Sigmoid colon (tissue), 7 donors: ENCODE data around the gene FAH. TPM values are rescaled to one million over a fixed set of nuclear protein-coding genes. Genes with fewer than 3 reads are reported as not detected.

Source experiments
- DNase-seq: peaks from one replicate; pipeline ENCODE4 v3.0.0-alpha.2; 2019
- H3K27ac ChIP-seq, 4 donors: fragments of 200-600 bp; sonication (generic); one replicate each; pipeline ENCODE4 v1.5.1; 2016 to 2019; ENCODE audit warnings: mild to moderate bottlenecking in 1 of 4
- H3K27me3 ChIP-seq, 3 donors: fragments of 200-600 bp; sonication (generic); one replicate each; pipeline ENCODE4 v1.5.1; 2019; ENCODE audit warnings: mild to moderate bottlenecking in 1 of 3
- H3K36me3 ChIP-seq, 4 donors: fragments of 200-600 bp; sonication (generic); one replicate each; pipeline ENCODE4 v1.5.1; 2016 to 2019
- H3K4me1 ChIP-seq, 4 donors: fragments of 200-600 bp; sonication (generic); one replicate each; pipeline ENCODE4 v1.5.1; 2017 to 2019
- H3K4me3 ChIP-seq, 4 donors: fragments of 200-600 bp; sonication (generic); one replicate each; pipeline ENCODE4 v1.5.1; 2017 to 2019; ENCODE audit warnings: mild to moderate bottlenecking in 2 of 4, moderate library complexity in 1 of 4
- H3K9me3 ChIP-seq, 4 donors: fragments of 200-600 bp in 3 of 4; sonication (generic) in 3 of 4; one replicate each; pipeline versions ENCODE4 v1.5.1 to v1.6.1; 2013 to 2019
- CTCF ChIP-seq, 4 experiments: fragments of 450-650 bp in 3 of 4; fragments of 200-600 bp in 1 of 4; IDR thresholded peaks; one replicate each; pipeline ENCODE4 v1.5.1; 2016 to 2019; ENCODE audit warnings: antibody characterized with exemption in 4 of 4, mild to moderate bottlenecking in 3 of 4, moderate library complexity in 2 of 4
- EP300 ChIP-seq, 4 donors: sonication (generic); formaldehyde crosslinking; IDR thresholded peaks; one replicate each; pipeline ENCODE4 v1.6.1; 2017; ENCODE audit warnings: antibody characterized with exemption in 4 of 4
- POLR2A ChIP-seq, 2 donors: fragments of 450-650 bp; IDR thresholded peaks; one replicate each; pipeline ENCODE4 v1.6.1; 2016; ENCODE audit warnings: antibody characterized with exemption in 2 of 2, mild to moderate bottlenecking in 2 of 2, moderate library complexity in 2 of 2
- POLR2AphosphoS5 ChIP-seq, 4 donors: sonication (generic); formaldehyde crosslinking; IDR thresholded peaks; one replicate each; pipeline ENCODE4 v1.6.1; 2017; ENCODE audit warnings: antibody characterized with exemption in 4 of 4
- WGBS, 2 donors: extraction: QIAGEN DNeasy Blood & Tissue Kit; methylation state at CpG; one replicate each; pipeline ENCODE4 v1.1.7; 2013; 5-methylcytosine and 5-hydroxymethylcytosine counted together
- intact Hi-C: fragments of 100-400 bp; cut with DNase I; formaldehyde crosslinking; loops from one replicate; pipeline ENCODE4 v1.15.1; 2023
- polyA plus RNA-seq, 3 donors: library from polyadenylated mRNA; stranded (reverse); fragments of 200-250 nt; gene quantifications; one replicate each; pipeline ENCODE4 v1.2.3, GENCODE V29; 2013
- total RNA-seq, 4 donors: library from RNA; depleted of rRNA; stranded (reverse); fragments of >200 nt; gene quantifications; one replicate each; pipeline ENCODE4 v1.1.0, GENCODE V29; 2016
- donor health status: healthy with polysubstance abuse.
- donor health status: Bipolar disorder and iron deficiency.
- donor health status: healthy.

The FAH gene
- total and polyA plus RNA-seq, 7 donors: 11.4 to 23.5 (median 14.4) TPM

- Histone ChIP-seq H3K27ac (no peak overlapping the region), H3K4me3 (no peak overlapping the region), H3K36me3 (no peaks in the 10 kb centered on the region), H3K4me1 (no peaks in the 10 kb centered on the region), H3K9me3 (no peaks in the 10 kb centered on the region), H3K27me3 (peaks cover 0 to 4% (median 0%) of the 10 kb centered on the region in 3 donors)
- WGBS, 2 donors: 89 to 93% methylated on average over 26 of the region's 26 CpGs
- DNase-seq: no peak
- intact Hi-C loops: no loop called here
- TF ChIP-seq POLR2A (IDR thresholded peaks at IDR 0.05) (no peak), EP300 (IDR thresholded peaks at IDR 0.05) (no peak), CTCF (IDR thresholded peaks at IDR 0.05) (no peak), POLR2AphosphoS5 (IDR thresholded peaks at IDR 0.05) (no peak)
Observed at GRCh38 chr15:80201256-80202015, 48.6 kb downstream of the FAH start.

GRCh38 chr15:80202016-80202315 lies 49.2 kb downstream of the FAH start:
- Histone ChIP-seq H3K4me3 (no peak overlapping the region), H3K27ac (no peak overlapping the region), H3K36me3 (no peaks in the 10 kb centered on the region), H3K9me3 (no peaks in the 10 kb centered on the region), H3K4me1 (no peaks in the 10 kb centered on the region), H3K27me3 (peaks cover 0 to 4% (median 0%) of the 10 kb centered on the region in 3 donors)
- intact Hi-C loops: no loop called here
- WGBS, 2 donors: 73 to 96% methylated on average over 2 of the region's 2 CpGs
- TF ChIP-seq EP300 (IDR thresholded peaks at IDR 0.05): no peak
- TF ChIP-seq POLR2A (IDR thresholded peaks at IDR 0.05): no peak
- TF ChIP-seq CTCF (IDR thresholded peaks at IDR 0.05): no peak
- TF ChIP-seq POLR2AphosphoS5 (IDR thresholded peaks at IDR 0.05): no peak
- no peak for DNase-seq

- Histone ChIP-seq H3K36me3 (no peaks in the 10 kb centered on the region), H3K4me1 (no peaks in the 10 kb centered on the region), H3K9me3 (no peaks in the 10 kb centered on the region), H3K27me3 (peaks cover 0 to 4% (median 0%) of the 10 kb centered on the region in 3 donors), H3K4me3 (no peak overlapping the region), H3K27ac (no peak overlapping the region)
- intact Hi-C loops: no loop called here
- TF ChIP-seq POLR2A (IDR thresholded peaks at IDR 0.05) (no peak), POLR2AphosphoS5 (IDR thresholded peaks at IDR 0.05) (no peak), CTCF (IDR thresholded peaks at IDR 0.05) (no peak), EP300 (IDR thresholded peaks at IDR 0.05) (no peak)
- DNase-seq: no peak
- 51 to 66% methylated on average over 9 of the region's 9 CpGs for WGBS, 2 donors
Observed at GRCh38 chr15:80202641-80203360, 50.0 kb downstream of the FAH start.

GRCh38 chr15:80203361-80203885 lies 50.6 kb downstream of the FAH start:
- Histone ChIP-seq H3K27ac (no peak overlapping the region), H3K36me3 (no peaks in the 10 kb centered on the region), H3K4me1 (no peaks in the 10 kb centered on the region), H3K27me3 (peaks cover 0 to 4% (median 0%) of the 10 kb centered on the region in 3 donors), H3K4me3 (no peak overlapping the region), H3K9me3 (no peaks in the 10 kb centered on the region)
- WGBS, 2 donors: 74 to 81% methylated on average over 10 of the region's 10 CpGs
- intact Hi-C loops: no loop called here
- TF ChIP-seq POLR2AphosphoS5 (IDR thresholded peaks at IDR 0.05): no peak
- DNase-seq: no peak

- no peak for TF ChIP-seq POLR2AphosphoS5 (IDR thresholded peaks at IDR 0.05)
- TF ChIP-seq POLR2A (IDR thresholded peaks at IDR 0.05): no peak
- TF ChIP-seq CTCF (IDR thresholded peaks at IDR 0.05): no peak
- TF ChIP-seq EP300 (IDR thresholded peaks at IDR 0.05): no peak
- Histone ChIP-seq H3K4me3 (no peak overlapping the region), H3K27ac (no peak overlapping the region), H3K27me3 (peaks cover 0 to 4% (median 3%) of the 10 kb centered on the region in 3 donors), H3K4me1 (no peaks in the 10 kb centered on the region), H3K9me3 (no peaks in the 10 kb centered on the region), H3K36me3 (no peaks in the 10 kb centered on the region)
- DNase-seq: no peak
- 91 to 93% methylated on average over 4 of the region's 4 CpGs for WGBS, 2 donors
- intact Hi-C loops: no loop called here
Observed at GRCh38 chr15:80204231-80204630, 51.4 kb downstream of the FAH start.
